ENCODE results near the gene TMEM61.

Gene TMEM61

DNA sequence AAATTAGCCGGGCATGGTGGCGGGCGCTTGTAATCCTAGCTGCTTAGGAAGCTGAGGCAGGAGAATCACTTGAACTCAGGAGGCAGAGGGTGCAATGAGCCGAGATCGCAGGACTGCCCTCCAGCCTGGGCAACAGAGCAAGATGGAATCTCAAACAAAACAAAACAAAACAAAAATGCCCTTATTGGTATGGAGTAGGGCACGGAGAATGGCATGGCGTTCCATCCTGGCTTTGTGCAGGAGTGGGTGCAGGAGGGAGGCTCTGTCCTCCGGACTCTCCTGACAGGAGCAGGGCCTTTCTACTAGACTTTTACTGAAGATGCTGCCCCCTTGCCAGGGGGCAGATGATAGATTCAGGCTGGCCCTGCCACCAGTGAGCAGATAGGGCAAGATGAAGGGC, 1.0 kb downstream of the TMEM61 start:
- DNase-seq = peak in 1 of 10 donors; percentile 47
- intact Hi-C loops (cut with DNase I) = no loop called here

DNA sequence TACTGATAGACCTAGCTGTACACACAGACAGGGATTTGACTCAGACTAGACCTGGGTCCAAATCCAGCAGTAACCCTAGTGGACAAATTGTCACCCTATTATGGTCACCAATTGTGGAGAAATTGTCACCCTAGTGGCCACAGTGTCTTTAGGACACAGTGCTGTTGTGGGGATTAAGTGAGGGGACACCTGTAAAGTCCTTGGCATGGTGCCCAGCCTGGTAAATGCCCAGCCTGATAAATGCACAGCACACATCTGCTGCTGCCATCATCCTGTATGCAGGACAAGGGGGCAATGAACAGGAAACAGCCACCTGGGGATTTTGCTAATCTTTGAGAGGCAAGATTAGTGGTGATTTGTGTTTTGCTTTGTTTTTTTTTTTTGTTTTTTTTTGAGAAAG, 2.3 kb downstream of the TMEM61 start:
- peak in 1 of 10 donors; percentile 43 for DNase-seq

DNA sequence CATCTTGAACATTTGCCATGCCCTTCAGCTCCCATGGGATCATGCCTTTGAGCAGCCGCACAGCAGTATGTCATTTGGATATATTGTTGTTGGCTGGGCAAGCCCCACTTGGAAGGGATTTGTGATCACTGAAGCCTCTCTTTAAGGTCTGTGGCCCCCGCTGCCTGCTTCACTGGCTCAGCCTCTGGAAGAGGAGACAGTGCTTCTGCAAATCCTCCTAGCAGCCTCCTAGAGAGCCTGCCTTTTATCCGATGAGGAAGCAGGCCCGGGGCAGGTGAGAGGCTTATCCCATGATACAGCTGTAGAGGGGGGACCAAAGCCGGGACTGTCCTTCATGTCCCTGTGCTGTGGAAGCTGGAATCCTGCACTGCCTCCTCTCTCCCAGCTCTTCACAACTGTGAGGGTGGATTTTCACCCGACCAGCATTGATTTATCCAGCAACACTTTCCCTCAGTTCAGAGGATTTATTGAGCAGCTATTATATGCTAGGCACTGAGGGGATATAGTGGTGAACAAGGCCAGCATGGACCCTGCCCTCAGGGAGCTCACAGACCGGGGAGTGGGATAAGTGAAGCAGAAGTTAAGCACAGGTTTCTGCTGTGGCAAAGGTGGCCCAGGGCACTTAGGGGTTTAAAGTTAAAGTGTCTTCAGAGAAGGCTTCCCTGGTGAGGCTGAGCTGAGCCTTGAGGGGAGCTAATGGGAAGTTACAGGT, 3.9 kb downstream of the TMEM61 start:
- intact Hi-C loops (cut with DNase I) = no loop called here
- peak in 1 of 10 donors; percentile 62 for DNase-seq

More for the DNA sequence above, 2.3 kb downstream of the TMEM61 start:
- intact Hi-C loops (cut with DNase I) = no loop called here

DNA sequence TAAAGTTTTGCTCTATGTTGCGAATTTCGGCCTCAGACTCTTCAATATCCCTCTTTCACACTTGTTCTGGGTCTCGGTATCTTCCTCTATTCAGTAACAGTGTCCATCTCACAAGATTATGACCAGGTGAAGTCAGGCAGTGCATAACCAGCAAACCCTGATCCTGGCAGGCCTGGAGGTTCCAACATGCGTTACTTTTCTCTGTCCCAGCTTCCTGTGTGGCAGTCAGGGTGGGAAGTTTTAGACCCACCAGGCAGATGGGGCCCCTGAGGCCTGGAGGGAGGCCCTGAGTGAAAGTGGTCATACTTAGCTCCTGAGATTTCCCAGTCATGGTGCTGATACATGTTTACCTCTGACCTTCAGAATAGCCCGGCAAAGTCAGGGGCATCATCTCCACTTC, 5.1 kb downstream of the TMEM61 start:
- intact Hi-C loops (cut with DNase I) = no loop called here
- DNase-seq = no peak

DNA sequence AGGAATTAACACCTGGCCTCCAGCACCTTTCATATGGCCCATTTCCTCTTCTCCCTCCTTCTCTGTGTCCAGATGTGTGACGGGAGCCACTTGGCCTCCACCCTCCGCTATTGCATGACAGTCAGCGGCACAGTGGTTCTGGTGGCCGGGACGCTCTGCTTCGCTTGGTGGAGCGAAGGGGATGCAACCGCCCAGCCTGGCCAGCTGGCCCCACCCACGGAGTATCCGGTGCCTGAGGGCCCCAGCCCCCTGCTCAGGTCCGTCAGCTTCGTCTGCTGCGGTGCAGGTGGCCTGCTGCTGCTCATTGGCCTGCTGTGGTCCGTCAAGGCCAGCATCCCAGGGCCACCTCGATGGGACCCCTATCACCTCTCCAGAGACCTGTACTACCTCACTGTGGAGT, 5.6 kb downstream of the TMEM61 start:
- peak in 1 of 10 donors; percentile 59 for DNase-seq
- intact Hi-C loops (cut with DNase I) = no loop called here

DNA sequence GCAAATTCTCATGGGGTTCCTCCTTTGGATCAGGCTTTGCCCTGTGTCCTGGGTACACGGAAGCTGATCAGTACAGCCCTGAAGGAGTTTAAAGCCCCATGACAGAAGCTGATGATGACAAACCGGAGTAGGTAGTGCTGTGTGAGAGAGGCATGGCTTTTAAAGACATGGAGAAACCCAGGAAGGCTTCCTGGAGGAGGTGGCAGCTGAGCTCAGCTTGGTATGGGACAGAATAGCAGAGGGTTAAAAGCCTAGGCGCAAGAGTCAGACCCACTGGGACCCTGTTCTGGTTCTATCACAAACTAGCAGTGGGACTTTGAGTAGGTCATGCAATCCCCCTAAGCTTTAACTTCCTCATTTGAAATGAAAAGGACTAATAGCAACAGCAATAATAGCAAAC, 6.1 kb downstream of the TMEM61 start:
- intact Hi-C loops (cut with DNase I) = no loop called here
- DNase-seq = peak in 1 of 10 donors; percentile 39

DNA sequence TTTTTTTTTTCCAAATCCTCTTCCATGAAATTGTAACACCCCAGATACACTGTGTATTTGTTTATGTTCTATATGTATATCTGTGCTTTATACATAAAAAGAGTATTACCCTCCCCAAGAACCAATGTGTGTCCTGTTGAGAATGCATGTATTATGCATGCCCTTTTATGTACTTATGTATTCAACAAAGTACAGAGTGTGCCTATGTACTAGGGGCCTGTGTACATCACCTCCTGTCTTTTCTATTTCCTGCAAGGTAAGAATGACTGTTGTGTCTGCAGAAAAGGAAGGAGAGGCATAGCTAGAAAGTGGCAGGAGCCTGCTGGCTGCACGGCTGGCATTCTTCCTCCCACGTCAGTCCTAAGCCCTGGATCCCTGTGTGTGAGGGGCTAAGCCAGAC, 7.0 kb downstream of the TMEM61 start:
- peak in 1 of 10 donors; percentile 49 for DNase-seq
- intact Hi-C loops (cut with DNase I) = no loop called here

DNA sequence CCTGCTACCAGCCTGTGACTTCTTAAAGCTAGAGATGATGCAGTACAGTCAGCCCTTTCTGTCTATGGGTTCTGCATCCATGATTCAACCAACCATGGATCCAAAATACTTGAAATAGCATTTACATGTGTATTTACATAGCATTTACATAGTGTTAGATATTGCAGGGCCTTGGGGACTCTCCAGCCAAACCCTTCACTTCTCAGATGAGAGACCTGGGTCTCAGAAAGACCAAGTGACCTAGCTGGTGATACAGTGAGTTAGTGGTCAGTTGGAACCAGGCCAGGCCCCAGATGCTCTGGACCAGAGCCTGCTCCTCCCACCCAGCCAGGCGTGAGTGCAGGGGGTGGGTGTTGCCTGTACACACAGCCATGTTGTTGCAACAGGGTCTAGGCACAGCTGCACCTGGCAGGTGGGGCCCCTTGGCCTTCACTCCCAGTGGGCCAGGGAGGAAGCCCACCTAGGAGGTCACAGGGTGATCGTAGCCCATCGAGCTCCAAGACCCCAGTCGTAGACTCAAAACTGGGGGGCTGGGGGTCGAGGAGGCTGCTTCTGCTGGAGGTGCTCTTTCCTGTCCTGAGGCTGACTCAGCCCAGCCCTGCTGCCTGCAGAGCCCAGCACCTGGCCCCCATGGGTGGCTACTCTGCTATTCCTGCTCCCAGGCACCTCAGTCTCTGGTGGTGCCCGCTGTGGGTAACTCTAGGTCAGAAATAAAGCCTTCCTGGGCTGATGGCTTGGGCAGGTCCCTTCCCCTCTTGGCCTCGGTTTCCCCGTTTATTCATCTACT, 7.7 kb downstream of the TMEM61 start:
- intact Hi-C loops (cut with DNase I) = no loop called here

DNA sequence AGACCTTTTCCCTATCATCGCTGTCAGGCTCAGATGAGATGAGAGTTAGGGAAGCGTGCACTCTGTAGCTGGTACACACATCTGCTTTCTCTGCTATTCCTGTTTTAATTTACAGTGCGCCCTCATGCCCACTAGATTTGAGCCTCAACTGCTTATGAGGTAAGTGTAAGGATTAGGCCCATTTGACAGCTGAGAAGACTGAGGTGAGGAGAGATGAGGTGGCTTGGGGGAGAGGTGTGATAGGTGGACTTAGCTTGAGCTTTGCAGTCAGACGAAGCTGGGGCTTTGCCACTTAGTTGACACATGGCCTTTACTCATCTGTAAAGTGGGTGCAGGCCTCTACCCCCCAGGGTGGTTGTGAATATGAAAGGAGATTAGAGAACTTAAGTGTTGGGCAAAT, 8.5 kb downstream of the TMEM61 start:
- DNase-seq = peak in 1 of 10 donors; percentile 4
- intact Hi-C loops (cut with DNase I) = no loop called here

More for the DNA sequence above, 7.7 kb downstream of the TMEM61 start:
- peak in 1 of 10 donors; percentile 67 for DNase-seq

DNA sequence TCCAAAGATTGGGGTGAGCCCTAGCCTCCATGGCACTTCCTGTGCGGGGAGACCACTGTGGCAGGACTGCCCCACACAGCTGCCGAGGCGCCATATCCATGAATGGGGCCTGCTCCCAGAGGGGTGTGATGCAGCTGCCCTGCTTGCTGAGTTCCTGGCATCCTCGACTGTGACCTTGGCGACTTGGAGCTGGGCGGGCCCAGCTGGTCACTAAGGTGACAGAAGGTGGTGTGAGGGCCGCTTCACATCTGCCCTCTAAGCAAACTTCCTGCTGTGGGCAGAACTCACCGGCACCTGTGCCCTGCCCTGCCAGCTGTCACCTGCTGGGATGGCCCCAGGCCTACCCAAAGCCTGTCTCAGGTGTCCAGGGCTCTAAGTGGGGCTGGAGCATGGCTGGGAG, 9.0 kb downstream of the TMEM61 start:
- intact Hi-C loops (cut with DNase I) = no loop called here

DNA sequence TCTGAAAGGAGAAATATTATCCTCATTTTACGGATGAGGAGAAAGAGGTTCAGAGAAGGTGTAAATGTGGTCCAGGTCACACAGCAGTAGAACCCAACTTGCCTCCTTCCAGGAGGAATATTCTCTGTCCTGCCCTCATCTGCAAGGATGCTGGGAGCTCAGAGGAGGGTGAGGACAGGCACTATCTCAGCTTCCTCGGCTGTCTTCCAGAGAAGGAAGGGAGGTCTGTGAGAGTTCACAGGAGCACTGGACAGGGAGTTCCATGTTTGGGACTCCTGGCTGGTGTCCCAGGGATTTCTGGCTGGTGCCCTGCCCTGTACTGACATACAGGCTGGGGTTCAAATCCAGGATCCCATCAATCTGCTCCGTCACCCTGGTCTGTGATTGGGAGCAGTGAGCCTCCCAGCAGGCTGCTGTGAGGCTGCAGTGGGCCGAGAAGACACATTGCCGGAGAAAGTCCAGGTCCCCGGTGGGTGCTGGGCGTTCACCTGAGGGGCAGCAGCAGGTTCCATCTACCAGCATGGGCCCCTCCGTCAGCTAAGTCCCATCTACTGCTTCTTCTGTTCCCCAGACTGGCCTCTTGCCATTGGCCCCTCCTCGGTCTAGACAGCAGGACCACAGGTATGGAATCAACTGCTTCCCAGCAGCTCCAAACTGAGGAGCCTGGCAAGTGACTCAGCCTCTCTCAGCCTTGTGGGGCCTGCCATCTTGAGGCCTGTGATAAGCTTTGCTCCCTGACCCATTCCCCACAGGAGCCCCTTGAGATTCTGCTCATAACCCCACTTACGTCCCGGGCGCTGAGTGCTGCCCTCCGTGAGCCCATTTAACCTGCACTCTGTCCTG, 9.8 kb downstream of the TMEM61 start:
- intact Hi-C loops (cut with DNase I) = no loop called here
- peak in 1 of 10 donors; percentile 54 for DNase-seq

More for the DNA sequence above, 9.0 kb downstream of the TMEM61 start:
- peak in 1 of 10 donors; percentile 67 for DNase-seq

DNA sequence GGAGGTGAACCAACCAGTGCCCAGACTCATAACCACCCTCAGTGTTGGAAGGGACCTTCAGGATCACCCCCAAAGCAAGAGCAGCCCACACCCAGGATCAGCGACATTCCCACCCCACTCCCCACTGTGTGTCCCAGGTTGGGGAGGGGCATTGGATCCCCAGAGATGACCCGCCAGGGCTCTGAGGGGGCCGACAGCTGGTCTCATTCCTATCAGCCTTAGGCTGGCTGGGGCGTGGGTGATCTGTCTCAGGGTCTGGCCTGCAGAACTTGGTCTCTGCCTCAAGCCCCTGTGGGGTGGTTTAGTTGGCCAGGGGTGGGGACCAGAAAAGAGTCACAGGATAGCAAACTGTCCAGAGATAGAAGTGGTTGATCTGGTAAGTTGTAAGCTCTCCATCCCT, 10.5 kb downstream of the TMEM61 start:
- peak in 1 of 10 donors; percentile 40 for DNase-seq
- intact Hi-C loops (cut with DNase I) = no loop called here

DNA sequence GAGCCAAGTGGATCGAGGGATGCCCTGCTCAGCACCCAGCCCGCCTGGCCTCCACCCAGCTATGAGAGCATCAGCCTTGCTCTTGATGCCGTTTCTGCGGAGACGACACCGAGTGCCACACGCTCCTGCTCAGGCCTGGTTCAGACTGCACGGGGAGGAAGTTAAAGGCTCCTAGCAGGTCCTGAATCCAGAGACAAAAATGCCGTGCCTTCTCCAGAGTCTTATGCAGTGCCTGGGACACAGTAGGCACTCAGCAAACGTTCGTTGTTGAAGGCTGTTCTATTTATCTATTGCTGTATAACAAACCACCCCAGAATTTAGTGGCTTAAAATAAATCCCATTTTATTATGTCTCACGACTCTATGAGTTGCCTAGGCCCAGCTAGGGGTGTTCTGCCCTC, 11.5 kb downstream of the TMEM61 start:
- peak in 1 of 10 donors; percentile 72 for DNase-seq
- intact Hi-C loops (cut with DNase I) = no loop called here

DNA sequence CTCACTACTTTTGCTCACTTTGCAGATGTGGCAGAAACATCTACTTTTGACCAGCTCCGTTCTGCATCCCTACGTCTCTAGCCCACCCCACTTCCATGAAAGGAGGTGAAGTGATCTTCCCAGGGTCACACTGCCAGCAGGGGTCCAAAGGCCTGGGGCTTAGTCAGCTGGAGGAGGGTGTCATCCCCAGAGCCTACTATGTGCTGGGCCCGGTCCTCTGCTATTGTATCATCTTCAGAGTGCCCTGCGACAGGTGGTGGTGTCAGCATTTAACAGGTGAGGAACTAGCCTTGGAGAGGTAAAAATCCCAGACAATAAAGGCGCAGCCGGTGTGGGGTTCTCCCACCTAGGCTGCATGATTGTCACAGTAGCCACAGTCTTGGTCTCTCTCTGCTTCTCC, 12.7 kb downstream of the TMEM61 start:
- DNase-seq = peak in 1 of 10 donors; percentile 9
- intact Hi-C loops (cut with DNase I) = no loop called here

DNA sequence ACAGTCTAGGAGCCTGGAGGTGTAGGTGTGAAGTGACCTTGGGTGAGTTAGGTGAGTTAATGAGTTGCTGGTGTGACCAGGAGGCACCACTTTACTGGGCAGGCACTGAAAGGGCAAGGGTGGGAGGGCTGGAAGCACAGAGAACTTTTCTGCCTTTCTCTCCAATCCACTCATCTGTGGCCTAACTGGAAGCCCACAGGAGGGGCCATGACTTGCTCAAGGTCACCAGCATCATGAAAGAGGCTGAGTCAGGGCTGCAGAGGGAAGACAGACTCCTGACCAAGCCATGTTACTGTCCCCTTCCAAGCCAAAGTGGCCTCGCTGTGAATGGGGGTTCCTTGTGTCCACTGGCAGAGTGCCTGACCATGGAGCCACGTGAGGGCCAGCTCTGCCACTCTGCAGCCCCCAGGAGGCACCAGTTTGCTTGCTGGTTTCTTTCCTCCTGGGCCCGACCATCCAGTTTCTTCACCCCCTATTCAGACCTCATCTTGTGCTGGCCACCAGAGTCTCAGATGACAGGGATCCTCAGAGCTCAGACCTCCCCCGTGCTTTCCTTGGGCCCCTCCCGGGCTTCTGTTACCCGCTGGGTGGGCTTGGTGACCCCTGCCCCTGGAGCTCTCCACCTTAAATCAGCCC, 14.0 kb downstream of the TMEM61 start:
- intact Hi-C loops (cut with DNase I) = no loop called here
- peak in 3 of 10 donors; percentile 31 to 49 (median 46) for DNase-seq

DNA sequence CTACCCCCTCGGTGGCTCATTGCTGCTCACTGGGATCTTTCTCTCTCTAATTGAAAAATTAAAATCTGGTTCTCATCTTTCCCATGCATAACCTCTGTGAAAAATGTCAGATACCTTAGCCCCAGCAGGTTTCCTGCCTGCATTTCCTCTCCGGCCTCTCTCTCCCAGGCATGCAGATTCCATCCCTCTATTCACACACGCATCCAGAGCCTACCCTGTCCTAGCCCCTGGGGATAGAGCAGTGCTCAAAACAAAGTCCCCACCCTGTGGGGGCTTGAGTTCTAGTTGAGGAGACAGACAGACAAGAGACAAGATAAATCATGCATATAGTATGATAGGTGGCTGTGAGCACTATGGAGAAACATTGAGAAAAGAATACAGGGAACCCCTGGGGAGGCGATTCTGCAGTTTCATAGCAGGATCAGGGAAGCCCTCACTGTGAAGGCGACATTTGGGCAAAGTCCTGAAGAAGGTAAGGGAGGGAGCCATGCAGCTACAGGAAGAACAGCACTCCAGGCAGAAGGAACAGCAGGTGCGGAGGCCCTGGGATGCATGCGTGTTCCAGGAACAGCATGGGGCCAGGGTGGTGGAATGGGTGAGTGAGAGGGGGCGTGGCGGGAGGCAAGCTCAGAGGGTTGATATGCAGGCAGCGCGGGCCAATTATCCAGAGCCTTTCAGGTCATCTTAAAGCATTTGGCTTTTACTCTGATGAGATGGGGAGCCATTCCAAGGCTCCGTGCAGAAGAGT, 14.8 kb downstream of the TMEM61 start:
- peak in 2 of 10 donors; percentile 14 to 50 for DNase-seq
- intact Hi-C loops (cut with DNase I) = no loop called here

DNA sequence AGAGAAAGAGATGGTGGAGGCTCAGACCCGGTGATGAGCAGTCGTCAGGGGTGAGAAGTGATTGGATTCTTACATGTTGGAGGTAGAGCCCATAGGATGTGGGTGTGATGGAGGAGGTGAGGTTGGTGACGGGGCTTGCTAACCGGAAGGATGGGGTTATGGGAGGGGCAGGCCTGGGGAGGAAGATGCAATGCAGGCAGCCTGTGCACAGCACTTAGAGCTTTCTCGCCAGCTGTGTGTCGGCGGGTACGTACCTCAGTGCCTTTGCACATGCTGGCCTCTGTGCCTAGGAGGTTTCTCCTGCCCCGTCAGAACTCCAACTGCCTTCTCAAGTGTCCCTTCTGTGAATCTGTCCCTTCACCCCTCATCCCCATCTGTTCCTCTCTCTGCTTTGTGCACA, 15.4 kb downstream of the TMEM61 start:
- DNase-seq = peak in 2 of 10 donors; percentile 31 to 42
- intact Hi-C loops (cut with DNase I) = loop anchor here (1.0 kb wide), 1 partner anchor 46 kb away; no protein-coding TSS in a partner anchor

DNA sequence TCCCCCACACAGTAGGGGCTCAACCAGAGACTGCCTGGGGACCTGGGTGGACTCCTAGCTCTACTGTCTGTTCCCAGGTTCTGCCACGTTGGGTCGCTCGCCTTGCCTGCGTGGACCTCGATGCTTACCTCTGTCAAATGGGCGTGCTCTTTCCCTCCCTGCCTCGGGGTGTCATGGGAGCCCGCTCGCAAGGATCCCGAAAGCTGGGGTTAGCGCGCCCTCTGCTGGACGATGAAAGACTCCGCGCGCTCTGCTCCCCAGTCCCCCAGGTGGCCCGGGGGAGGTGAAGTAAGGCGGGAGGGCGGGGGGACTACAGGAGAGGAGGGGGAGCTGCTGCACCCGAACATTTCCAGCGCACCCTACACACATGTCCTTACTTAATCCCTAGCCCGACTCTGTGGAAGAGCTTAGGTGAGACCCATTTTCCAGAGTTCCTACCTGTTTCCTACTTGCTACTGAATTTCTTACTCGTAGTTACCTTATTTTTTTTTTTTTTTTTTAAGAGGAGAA, 16.0 kb downstream of the TMEM61 start:
- DNase-seq = peak in 9 of 10 donors; percentile 18 to 94 (median 67)
- intact Hi-C loops (cut with DNase I) = loop anchor here (1.0 kb wide), 1 partner anchor 46 kb away; no protein-coding TSS in a partner anchor

Measured in posterior cingulate gyrus (tissue), 11 donors.